Measurements from ENCODE around the gene MRAP.
"Not testable (repeated sequence)": the region's sequence is repeated elsewhere in the genome, so short reads cannot be mapped to it uniquely, and the experiment has no call there.

Gene MRAP

GRCh38 chr21:32300117-32300681 is 1.5 kb downstream of the MRAP start:
- DNase-seq (ENCODE audit: low read depth) = no peak

DNA sequence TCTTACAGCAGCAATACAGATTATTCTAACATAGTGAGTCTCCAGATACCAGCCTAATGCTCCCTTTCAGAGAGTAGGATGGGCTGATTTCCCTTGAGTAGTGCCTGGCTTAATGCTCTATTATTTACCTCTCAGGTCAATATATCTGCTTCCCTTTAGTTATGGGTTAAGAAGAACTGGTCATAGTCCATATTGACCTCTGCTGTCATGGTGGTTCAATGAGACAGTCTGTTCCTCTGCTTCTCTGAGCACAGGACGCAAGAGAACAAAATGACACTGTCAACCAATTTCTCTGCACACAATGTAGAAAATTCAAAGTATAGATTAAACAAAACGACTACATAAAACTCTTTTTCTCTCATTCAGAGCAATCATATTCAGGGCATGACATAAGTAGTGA is 2.9 kb downstream of the MRAP start:
- no peak for DNase-seq (ENCODE audit: low read depth)

DNA sequence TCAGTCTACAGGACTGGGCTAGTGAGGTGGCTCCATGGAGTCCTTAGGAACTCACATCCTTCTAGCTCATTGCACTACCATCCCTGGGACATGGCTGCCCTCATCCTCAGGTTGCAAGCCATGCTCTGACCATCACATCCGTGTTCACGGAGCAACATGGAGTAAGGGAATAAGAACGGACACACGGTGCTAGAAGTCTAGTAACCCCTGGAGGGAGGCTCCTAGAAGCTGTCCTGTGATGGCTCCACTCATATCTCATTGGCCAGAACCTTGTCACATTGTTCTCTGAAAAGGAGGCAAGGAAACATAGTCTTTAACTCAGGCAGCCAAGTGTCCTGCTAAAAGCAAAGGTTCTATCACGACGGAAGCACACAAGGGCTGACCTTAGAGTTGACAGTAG is 3.9 kb downstream of the MRAP start:
- DNase-seq (ENCODE audit: low read depth) = no peak

GRCh38 chr21:32303385-32303784 is 4.7 kb downstream of the MRAP start:
- DNase-seq (ENCODE audit: low read depth) = no peak

DNA sequence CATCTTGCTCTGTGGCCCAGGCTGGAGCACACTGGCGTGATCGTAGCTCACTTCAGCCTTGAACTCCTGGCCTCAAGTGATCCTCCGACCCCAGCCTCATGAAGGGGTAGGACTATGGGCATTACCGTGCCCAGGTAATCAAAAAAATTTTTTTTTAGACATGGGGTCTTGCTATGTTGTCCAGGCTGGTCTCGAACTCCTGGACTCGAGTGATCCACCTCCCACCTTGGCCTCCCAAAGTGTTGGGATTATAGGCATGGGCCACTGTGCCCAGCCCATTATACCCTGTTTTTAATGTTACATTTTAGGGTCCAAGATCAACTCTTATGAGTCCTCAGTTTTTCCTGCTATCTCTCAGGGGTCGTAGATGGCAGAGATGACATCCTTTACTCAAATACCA is 6.3 kb downstream of the MRAP start:
- DNase-seq (ENCODE audit: low read depth) = no peak

GRCh38 chr21:32306021-32306780 is 7.5 kb downstream of the MRAP start:
- DNase-seq (ENCODE audit: low read depth) = no peak

DNA sequence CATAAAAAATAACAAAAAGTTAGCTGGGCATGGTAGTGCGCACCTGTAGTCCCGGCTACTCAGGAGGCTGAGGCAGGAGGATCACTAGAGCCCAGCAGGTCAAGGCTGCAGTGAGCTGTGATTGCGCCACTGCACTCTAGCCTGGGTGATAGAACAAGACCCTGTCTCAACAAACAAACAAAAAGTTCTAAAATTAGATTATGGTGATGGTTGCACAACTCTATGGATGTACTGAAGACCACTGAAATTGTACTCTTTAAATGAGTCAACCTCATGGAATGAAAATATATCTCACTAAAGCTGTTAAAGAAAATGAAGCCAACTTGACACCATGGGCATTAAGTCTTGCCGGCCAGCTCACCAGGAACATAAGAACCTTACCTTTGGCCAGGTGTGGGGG is 9.1 kb downstream of the MRAP start:
- no peak for DNase-seq (ENCODE audit: low read depth)

GRCh38 chr21:32308696-32309095 is 10.0 kb downstream of the MRAP start:
- no peak for DNase-seq (ENCODE audit: low read depth)

DNA sequence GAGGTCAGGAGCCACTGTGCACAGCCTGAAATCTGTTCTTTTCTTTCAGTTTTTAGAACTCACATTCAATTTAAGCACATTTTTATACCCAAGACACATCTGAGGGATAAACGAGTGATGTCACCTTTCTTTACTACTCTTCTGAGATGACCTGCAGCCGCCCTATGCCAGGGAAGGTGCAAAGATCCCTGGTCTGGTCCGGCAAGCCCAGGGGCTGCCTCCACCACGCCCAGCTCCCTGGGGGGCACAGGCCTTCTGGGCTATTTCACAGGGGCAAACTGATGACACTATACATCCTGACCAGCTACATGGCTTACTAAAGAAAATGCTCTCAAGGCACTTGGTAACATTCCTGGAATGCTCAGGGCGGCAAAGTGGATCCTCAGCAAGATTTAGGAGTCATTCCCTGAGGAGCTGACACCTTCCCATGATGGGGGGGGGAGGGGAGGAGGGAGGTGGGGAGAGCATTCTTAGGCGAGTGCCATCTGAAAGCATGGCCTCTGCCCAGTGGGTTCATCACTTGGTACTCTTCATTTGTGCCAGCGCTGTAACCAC is 11.3 kb downstream of the MRAP start:
- DNase-seq (ENCODE audit: low read depth) = no peak

DNA sequence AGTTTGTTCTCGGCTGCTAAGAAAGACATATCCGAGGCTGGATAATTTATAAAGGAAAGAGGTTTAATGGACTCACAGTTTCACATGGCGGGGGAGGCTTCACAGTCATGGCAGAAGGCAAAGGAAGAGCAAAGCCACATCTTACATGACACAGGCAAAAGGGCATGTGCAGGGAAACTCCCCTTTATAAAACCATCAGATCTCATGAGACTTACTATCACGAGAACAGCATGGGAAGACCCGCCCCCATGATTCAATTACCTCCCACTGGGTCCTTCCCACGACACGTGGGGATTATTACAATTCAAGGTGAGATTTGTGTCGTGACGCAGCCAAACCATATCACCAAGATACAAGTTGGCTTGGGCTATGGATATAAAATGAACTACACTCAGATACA is 12.3 kb downstream of the MRAP start:
- DNase-seq (ENCODE audit: low read depth) = not testable (repeated sequence)

DNA sequence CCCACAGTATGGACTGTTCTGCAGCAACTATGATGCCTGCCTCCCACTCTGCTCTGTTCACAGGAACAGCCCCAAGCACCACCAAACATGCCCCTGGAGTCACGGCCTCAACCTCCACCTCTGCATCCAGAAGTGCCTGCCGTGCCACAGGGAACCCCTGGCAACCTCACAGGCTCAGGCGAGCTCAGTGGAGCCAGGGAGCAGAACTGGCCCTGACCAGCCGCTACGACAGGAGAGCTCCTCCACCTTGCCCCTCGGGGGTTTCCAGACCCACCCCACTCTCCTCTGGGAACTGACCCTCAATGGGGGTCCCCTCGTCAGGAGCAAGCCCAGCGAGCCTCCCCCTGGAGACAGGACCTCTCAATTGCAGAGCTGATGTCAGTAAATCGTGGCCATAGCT is 13.0 kb downstream of the MRAP start:
- DNase-seq (ENCODE audit: low read depth) = no peak

DNA sequence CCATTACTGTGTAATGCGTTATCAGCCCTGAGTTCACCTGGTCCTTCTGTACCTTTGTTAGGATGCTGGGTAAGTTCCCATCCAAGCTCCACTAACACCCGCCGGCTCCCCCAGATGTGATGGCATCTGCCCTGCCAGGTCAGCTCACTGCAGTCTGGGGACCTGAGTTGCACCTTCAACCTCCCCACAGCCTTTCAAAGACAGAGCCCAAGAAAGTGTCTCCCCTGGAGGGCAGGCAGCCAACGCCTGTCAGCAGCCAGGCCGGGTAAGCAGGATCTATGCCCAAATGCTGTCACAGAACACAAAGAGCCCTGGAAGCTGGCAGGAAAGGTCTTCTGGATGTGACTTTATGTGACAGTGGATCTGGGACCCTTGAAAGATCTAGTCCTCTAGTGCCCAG is 13.7 kb downstream of the MRAP start:
- no peak for DNase-seq (ENCODE audit: low read depth)

DNA sequence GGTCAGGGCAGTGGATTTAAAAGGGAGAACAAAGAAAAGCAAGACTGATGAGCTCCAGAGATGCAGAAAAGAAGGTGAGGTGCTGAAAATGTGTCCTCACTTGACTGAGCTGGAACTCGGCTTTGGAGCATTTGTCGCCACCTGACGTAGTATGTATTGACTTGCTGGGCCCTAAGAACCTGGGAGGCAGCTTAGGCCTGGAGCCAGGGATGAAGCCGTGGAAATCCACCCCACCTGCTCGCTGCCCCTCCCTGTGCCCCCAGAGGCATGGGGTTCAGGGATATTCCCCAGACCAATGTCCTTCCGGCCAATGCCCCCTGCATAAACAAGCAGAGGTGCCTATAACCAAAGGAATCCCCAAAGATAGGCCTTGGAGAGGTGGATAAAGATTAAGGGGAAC is 14.3 kb downstream of the MRAP start:
- no peak for DNase-seq (ENCODE audit: low read depth)

DNA sequence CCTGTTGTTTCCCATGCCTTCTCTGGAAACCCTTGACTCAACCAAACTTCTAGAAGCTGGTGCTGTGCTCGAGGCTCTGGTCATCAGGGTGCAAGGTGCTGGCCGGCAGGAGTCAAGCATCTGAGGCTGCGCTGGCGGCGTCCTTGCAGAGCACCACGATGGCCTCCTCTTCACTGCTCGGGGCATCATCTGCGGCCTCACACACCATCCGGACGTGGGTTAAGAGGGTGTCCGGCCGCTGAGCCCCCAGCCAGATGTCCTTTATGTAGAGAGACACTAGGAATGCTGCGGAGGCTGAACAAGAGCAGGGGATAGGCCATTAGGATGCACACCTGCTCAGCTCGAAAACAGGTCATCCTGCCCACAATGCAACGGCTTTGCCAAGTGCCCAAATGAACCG is 16.2 kb downstream of the MRAP start:
- no peak for DNase-seq (ENCODE audit: low read depth)

GRCh38 chr21:32315511-32316281 is 17.0 kb downstream of the MRAP start:
- no peak for DNase-seq (ENCODE audit: low read depth)

DNA sequence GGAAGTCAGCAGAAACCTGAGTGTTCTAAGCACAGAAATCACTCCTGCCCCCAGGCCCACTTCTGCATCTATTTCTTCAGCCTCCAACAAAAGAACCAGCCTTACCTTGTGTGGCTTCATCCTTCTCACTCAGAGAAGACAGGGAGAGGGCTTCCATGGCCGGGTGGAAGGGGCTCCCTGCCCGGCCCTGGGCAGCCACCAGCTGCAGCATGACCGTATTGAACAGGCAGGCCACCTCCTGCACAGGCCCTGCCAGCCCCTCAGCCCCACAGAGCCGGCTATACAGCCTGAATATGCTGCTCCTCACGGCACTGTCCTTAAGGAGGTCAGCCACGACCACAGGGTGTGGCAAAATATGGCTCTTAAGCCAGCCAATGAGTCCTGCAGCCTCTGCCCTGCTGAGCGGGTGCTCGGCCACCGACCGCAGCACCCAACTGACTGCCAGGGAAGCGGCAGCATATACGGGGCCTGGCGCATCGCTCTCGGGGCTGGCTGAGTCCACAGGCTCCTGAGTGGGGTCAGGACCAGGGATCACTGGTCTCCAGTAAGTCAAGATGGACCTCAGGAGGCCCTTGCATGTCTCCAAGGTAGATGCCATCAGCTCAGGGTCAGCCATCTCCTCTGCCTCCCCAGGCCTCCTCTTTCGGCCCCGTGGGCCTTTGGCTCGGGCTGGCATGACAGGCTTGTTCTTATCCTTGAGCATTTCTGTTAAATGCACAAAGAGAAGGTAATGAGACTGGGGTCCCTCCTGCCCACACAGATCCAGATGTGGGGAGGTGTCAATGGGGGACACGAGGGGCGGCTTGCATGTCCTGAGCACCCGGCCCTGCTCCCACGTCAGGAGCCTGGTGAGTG is 17.9 kb downstream of the MRAP start:
- no peak for DNase-seq (ENCODE audit: low read depth)

DNA sequence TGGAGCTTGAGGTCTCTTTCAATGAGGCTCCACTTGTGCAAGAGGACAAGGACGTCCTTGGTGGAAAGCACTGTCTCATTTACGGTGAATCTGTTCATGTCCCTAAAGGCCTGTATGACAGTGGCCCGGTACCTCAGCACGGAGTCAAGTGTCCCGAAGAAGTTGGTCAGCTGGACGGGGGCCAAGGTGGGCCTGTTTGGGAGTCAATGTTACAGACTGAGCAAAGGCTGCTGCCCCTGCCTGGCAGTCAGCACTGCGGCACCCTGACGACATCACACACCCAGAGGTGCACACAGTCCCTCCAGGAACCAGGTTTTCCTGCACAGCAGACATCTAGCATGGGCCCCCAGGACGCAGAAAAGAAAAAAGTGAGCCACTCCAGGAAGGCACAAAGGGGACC is 19.1 kb downstream of the MRAP start:
- DNase-seq (ENCODE audit: low read depth) = no peak

DNA sequence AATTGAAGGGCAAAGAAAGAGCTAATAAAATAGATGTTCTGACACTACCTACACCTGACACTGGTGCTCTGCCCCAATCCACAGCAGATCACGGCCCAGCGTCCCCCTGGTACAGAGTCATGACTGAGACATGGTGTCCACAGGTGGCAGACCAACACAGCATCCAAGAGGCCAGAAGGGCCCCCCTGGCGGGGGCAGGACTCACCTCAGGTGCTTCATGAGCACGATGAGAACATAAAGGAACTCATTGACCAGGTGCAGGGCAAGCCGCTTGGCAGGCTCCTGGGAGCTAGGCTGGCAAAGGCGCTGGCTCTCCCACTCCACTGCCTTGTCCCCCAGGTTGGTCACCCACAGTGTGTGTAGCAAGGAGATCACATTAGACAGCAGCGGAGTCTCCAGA is 20.4 kb downstream of the MRAP start:
- DNase-seq (ENCODE audit: low read depth) = no peak

DNA sequence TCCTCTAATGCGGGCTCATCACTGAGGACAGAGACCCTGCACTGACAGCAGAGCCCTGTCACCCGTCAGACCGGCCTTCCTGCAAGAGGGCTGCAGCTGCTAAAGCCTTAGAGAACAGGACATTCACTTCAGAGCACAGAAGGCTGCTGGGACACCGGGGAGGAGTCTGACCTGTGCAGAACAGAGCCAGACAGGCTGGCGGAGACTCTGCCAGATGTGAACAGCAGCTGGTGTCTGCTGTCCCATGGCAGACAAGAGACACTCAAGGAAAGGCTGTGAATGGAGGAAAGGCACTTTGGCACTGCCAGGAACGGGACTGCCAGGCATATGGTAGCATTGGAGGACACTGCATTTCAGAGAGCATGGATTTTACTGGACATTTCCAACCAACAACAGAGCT is 21.4 kb downstream of the MRAP start:
- no peak for DNase-seq (ENCODE audit: low read depth)

DNA sequence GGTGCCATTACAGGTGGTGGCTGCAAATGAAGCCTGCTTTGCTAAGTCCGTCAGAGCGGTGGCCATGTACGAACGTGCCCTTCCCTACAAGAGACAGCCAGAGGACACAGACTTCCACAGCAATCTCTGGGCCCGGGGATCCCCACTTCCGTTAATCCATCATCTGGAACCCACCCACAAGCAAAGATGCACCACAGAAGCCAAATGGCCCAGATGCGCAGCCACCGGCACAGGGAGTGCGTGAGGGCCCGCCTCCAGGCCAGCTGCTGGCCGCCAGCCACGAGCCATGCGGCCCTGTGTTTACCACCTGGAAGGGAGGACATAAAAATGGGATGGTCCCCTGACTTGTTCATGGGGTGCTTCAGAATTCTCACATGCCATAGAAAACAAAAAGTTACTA is 22.1 kb downstream of the MRAP start:
- DNase-seq (ENCODE audit: low read depth) = no peak

- DNase-seq (ENCODE audit: low read depth) = no peak
Observed at GRCh38 chr21:32321480-32321879, 22.8 kb downstream of the MRAP start.

DNA sequence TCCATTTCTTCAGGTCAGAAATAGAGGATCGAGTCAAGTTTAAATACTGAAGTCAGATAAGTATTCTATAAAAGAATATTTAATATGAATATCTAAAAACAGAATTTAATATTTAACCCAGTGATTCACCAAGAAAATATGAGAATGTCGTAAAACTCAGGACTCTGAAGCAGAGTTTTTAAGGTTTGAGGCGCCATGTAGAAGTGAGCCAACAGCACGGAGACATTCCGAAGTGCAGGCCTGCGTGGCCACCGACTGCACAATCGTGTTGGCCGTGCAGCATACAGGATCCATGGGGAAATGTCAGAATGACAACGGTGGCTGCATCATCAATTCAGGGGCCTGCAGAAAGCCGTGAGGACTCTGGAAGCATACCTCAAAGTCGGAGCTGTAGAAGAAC is 23.4 kb downstream of the MRAP start:
- DNase-seq (ENCODE audit: low read depth) = no peak
